GM12891 (cell line): ENCODE data around the gene PALM2AKAP2.

Experiments
- POLR2AphosphoS5 ChIP-seq: IDR thresholded peaks from 2 replicates; pipeline ENCODE4 v1.6.1; 2011; ENCODE audit warnings: low read depth, low read length, control low read depth
- POU2F2 ChIP-seq: IDR thresholded peaks from 2 replicates; pipeline ENCODE4 v1.6.1; 2011; ENCODE audit warnings: low read depth, mild to moderate bottlenecking, control low read depth, low read length, moderate library complexity
- SPI1 ChIP-seq: IDR thresholded peaks from 2 replicates; pipeline ENCODE4 v1.6.1; 2011; ENCODE audit warnings: low read depth, low read length, control low read depth
- TAF1 ChIP-seq: IDR thresholded peaks from 2 replicates; pipeline ENCODE4 v1.6.1; 2011; ENCODE audit warnings: low read depth, low read length, control low read depth

GRCh38 chr9:109765830-109766229 is 14.2 kb upstream of the PALM2AKAP2 start:
- TF ChIP-seq POLR2AphosphoS5 (no peak), TAF1 (no peak), POU2F2 (no peak), SPI1 (no peak)
